ENCODE results near the gene SOS1. TPM values are rescaled to one million over a fixed set of nuclear protein-coding genes. Genes with fewer than 3 reads are reported as not detected.

The SOS1 gene
- total RNA-seq, 1 experiment from 2014 or later = 8.4 TPM

- peak overlapping the region; percentile 60 for H3K4me3 ChIP-seq (ENCODE audit: insufficient read depth, low read depth, low read length)
- peak; percentile 44 for DNase-seq
- no peaks in the 10 kb centered on the region for H3K36me3 ChIP-seq (replicated peaks; ENCODE audit: control insufficient read depth, insufficient read depth, low read length)
- H3K27me3 ChIP-seq (ENCODE audit: control insufficient read depth, insufficient read depth, low read length) = no peaks in the 10 kb centered on the region
Measured at GRCh38 chr2:39124746-39125057, 3.9 kb upstream of the SOS1 start.

- Histone ChIP-seq H3K27me3 (ENCODE audit: control insufficient read depth, insufficient read depth, low read length) (no peaks in the 10 kb centered on the region), H3K36me3 (replicated peaks; ENCODE audit: control insufficient read depth, insufficient read depth, low read length) (no peaks in the 10 kb centered on the region), H3K4me3 (ENCODE audit: insufficient read depth, low read depth, low read length) (peak overlapping the region; percentile 80)
- DNase-seq = peak; percentile 95
Measured at GRCh38 chr2:39124000-39124745, 3.3 kb upstream of the SOS1 start.

- peak overlapping the region; percentile 80 for H3K4me3 ChIP-seq (ENCODE audit: insufficient read depth, low read depth, low read length)
- DNase-seq = no peak
- no peaks in the 10 kb centered on the region for H3K36me3 ChIP-seq (replicated peaks; ENCODE audit: control insufficient read depth, insufficient read depth, low read length)
- H3K27me3 ChIP-seq (ENCODE audit: control insufficient read depth, insufficient read depth, low read length) = no peaks in the 10 kb centered on the region
Measured at GRCh38 chr2:39123436-39123999, 2.7 kb upstream of the SOS1 start.

- no peak for DNase-seq
- Histone ChIP-seq H3K36me3 (replicated peaks; ENCODE audit: control insufficient read depth, insufficient read depth, low read length) (no peaks in the 10 kb centered on the region), H3K4me3 (ENCODE audit: insufficient read depth, low read depth, low read length) (peak overlapping the region; percentile 76), H3K27me3 (ENCODE audit: control insufficient read depth, insufficient read depth, low read length) (no peaks in the 10 kb centered on the region)
Measured at GRCh38 chr2:39121523-39122063, 742 bp upstream of the SOS1 start.

- peak; percentile 89 for DNase-seq
- H3K36me3 ChIP-seq (replicated peaks; ENCODE audit: control insufficient read depth, insufficient read depth, low read length) = no peaks in the 10 kb centered on the region; the same call in 1 of the 2 replicates
- H3K27me3 ChIP-seq (ENCODE audit: control insufficient read depth, insufficient read depth, low read length) = no peaks in the 10 kb centered on the region
- H3K4me3 ChIP-seq (ENCODE audit: insufficient read depth, low read depth, low read length) = peak overlapping the region; percentile 76
Measured at GRCh38 chr2:39120521-39120770, 405 bp downstream of the SOS1 start.

- DNase-seq = peak; percentile 46
- Histone ChIP-seq H3K27me3 (ENCODE audit: control insufficient read depth, insufficient read depth, low read length) (no peaks in the 10 kb centered on the region), H3K36me3 (replicated peaks; ENCODE audit: control insufficient read depth, insufficient read depth, low read length) (no peaks in the 10 kb centered on the region; the same call in 1 of the 2 replicates), H3K4me3 (ENCODE audit: insufficient read depth, low read depth, low read length) (peak overlapping the region; percentile 76)
Measured at GRCh38 chr2:39119732-39120520, 925 bp downstream of the SOS1 start.

- H3K36me3 ChIP-seq (replicated peaks; ENCODE audit: control insufficient read depth, insufficient read depth, low read length) = no peaks in the 10 kb centered on the region; the same call in 1 of the 2 replicates
- peak overlapping the region; percentile 76 for H3K4me3 ChIP-seq (ENCODE audit: insufficient read depth, low read depth, low read length)
- no peaks in the 10 kb centered on the region for H3K27me3 ChIP-seq (ENCODE audit: control insufficient read depth, insufficient read depth, low read length)
- DNase-seq = no peak
Measured at GRCh38 chr2:39118786-39119499, 1.9 kb downstream of the SOS1 start.

GRCh38 chr2:39115556-39115955 lies 5.3 kb downstream of the SOS1 start:
- no peak for DNase-seq
- Histone ChIP-seq H3K27me3 (ENCODE audit: control insufficient read depth, insufficient read depth, low read length) (no peaks in the 10 kb centered on the region), H3K36me3 (replicated peaks; ENCODE audit: control insufficient read depth, insufficient read depth, low read length) (no peaks in the 10 kb centered on the region; the same call in none of the 2 replicates), H3K4me3 (ENCODE audit: insufficient read depth, low read depth, low read length) (no peak overlapping the region)

GRCh38 chr2:39114771-39115170 lies 6.1 kb downstream of the SOS1 start:
- Histone ChIP-seq H3K27me3 (ENCODE audit: control insufficient read depth, insufficient read depth, low read length) (no peaks in the 10 kb centered on the region), H3K4me3 (ENCODE audit: insufficient read depth, low read depth, low read length) (no peak overlapping the region), H3K36me3 (replicated peaks; ENCODE audit: control insufficient read depth, insufficient read depth, low read length) (no peaks in the 10 kb centered on the region; the same call in none of the 2 replicates)
- no peak for DNase-seq

- Histone ChIP-seq H3K4me3 (ENCODE audit: insufficient read depth, low read depth, low read length) (no peak overlapping the region), H3K36me3 (replicated peaks; ENCODE audit: control insufficient read depth, insufficient read depth, low read length) (no peaks in the 10 kb centered on the region; the same call in 1 of the 2 replicates), H3K27me3 (ENCODE audit: control insufficient read depth, insufficient read depth, low read length) (no peaks in the 10 kb centered on the region)
- DNase-seq = no peak
Measured at GRCh38 chr2:39109537-39109936, 11.3 kb downstream of the SOS1 start.

- H3K36me3 ChIP-seq (replicated peaks; ENCODE audit: control insufficient read depth, insufficient read depth, low read length) = no peaks in the 10 kb centered on the region; the same call in 1 of the 2 replicates
- DNase-seq = no peak
- no peak overlapping the region for H3K4me3 ChIP-seq (ENCODE audit: insufficient read depth, low read depth, low read length)
- no peaks in the 10 kb centered on the region for H3K27me3 ChIP-seq (ENCODE audit: control insufficient read depth, insufficient read depth, low read length)
Measured at GRCh38 chr2:39108377-39108776, 12.5 kb downstream of the SOS1 start.

GRCh38 chr2:39107724-39108273 lies 13.1 kb downstream of the SOS1 start:
- Histone ChIP-seq H3K4me3 (ENCODE audit: insufficient read depth, low read depth, low read length) (no peak overlapping the region), H3K36me3 (replicated peaks; ENCODE audit: control insufficient read depth, insufficient read depth, low read length) (no peaks in the 10 kb centered on the region; the same call in 1 of the 2 replicates), H3K27me3 (ENCODE audit: control insufficient read depth, insufficient read depth, low read length) (no peaks in the 10 kb centered on the region)
- DNase-seq = no peak

GRCh38 chr2:39107156-39107555 lies 13.7 kb downstream of the SOS1 start:
- no peak overlapping the region for H3K4me3 ChIP-seq (ENCODE audit: insufficient read depth, low read depth, low read length)
- peak; percentile 44 for DNase-seq

More at GRCh38 chr2:39107156-39107555, 13.7 kb downstream of the SOS1 start:
- no peaks in the 10 kb centered on the region; the same call in 1 of the 2 replicates for H3K36me3 ChIP-seq (replicated peaks; ENCODE audit: control insufficient read depth, insufficient read depth, low read length)
- H3K27me3 ChIP-seq (ENCODE audit: control insufficient read depth, insufficient read depth, low read length) = no peaks in the 10 kb centered on the region
